ENCODE data around the gene NAV2.

The NAV2 gene

DNA sequence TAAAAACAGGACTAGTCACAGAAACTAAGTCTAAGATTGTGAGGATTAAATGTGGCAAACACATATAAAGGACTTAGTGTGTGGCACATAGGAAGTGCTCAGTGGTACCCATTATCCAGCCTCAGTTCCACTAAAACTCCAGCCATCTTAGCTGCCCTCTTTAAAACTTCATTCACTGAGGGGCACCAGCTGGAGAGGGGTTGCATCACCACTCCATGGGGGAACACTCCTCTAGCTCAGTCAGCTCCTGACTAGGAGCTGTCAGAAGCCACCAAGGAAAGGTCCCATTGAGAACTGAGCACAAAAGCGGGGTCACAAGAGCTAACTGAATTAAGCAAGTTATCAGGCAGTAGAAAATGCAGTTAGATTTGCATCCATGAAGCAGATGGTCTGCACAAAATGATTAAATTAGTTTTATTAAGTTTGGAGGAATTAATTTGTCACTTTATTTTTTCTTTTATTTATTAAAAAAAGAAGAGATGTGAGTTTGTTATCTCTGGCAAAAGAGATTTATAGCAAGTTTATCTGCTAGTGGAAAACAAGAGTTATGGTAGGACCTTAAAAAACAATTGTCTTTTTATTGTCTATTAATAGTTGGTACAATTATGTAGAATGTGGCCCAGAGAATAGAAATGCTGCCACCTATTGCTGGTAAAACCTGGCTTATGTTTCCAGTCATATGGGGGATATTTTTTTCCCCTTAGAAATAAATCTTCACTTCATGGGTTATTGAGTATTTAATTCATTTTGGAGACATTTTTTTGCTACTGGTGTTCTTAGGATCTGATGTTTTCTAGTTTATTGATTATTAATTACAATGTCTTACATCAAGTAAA, 95.7 kb downstream of the NAV2 start:
- no peak for DNase-seq (ENCODE audit: low read depth in 2 of 2, low spot score in 1 of 2)

DNA sequence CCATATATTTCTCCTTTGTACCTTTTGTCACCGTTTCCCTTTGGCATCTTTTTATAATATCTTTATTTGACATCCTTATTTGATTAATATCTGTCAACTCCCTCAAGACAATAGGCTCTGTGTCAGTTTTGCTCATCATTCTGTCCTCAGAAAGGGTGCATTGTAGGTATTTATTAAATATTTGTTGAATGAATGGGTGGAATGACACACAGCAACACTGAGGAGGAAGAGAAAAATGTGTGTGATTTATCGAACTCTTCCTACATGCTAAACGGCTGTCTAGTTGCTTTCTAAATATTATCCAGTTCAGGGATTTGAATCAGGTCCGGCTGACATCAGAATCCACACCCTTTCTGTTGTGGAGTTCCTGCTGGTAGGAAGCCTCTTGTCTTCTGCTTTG, 98.2 kb downstream of the NAV2 start:
- DNase-seq (ENCODE audit: low read depth in 2 of 2, low spot score in 1 of 2): no peak

DNA sequence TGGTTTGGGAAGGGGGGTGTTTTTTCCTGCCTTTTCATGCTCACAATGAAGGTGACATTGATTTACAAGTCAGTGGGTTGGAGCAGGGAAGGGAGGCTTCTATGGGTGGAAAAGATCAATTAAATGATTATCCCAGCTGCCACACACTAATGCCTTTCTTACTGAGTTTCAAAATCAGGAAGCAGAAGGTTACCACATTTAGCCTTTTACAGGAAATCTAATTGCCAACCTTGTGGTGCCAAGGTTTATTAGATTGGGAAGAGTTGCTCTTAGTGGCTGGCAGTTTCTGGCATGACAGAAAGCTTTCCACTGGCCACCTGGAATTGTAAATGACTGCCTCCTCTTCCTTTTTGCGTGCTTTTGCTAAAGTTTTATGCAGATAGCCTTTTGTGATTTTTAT, 98.7 kb downstream of the NAV2 start:
- no peak for DNase-seq (ENCODE audit: low read depth in 2 of 2, low spot score in 1 of 2)

GRCh38 chr11:19812096-19812495, 99.5 kb downstream of the NAV2 start:
- DNase-seq (ENCODE audit: low read depth in 2 of 2, low spot score in 1 of 2): no peak

DNA sequence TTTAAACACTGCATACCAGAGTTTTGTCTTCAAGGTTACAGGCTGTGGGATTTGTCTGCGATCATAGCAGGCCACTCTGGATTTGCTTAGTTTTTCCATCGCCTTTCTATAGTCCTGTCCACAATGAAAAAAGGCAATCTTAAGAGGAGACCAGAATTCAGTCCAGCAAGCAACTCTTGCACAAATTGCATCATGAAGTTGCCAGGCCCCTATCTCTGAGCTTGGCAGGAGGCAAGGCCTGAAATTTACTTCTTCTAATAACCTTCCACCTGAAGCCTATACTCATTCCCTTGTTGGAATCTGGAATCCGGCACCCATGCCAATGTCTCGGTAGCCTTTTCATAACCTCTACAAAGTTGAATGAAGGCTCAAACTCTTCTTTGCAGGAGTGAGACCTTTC, 100.1 kb downstream of the NAV2 start:
- no peak for DNase-seq (ENCODE audit: low read depth in 2 of 2, low spot score in 1 of 2)

DNA sequence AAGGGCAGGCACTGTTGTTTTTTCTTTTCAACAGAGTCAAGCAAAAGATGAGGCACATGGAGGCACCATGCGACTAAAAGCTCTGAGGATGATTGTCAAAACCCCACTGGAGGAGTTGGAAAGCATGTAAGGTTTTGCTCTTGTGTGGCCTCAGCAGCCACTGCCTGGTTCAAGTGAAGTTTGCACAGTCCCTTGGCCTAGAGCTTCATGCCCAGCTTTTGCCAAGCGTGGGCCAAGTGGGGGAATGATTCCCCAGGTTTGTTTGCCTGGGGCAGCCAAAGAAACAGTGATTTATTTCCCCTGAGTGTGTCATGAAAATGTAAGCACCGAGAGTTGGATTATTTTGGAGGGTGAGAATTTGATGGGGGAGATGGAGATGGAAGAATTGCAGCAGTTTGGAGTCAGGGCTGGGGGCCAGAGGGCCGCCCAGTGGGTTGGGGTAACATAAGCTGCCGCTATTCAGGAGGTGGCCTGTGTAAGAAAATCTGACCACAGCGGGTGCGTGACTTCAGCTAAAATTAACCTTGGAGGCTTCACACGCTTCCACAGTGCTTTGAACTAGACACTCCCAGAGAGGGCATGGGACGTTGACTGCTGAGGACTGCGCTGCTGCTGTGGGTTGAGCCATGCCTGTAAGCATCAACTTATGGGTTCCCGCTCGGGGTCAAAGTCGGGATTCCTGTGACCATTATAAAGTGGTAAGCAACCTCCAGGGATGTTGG, 100.7 kb downstream of the NAV2 start:
- DNase-seq (ENCODE audit: low read depth in 2 of 2, low spot score in 1 of 2): no peak

GRCh38 chr11:19814421-19814820, 101.8 kb downstream of the NAV2 start:
- DNase-seq (ENCODE audit: low read depth in 2 of 2, low spot score in 1 of 2): no peak

GRCh38 chr11:19816040-19816439, 103.4 kb downstream of the NAV2 start:
- no peak for DNase-seq (ENCODE audit: low read depth in 2 of 2, low spot score in 1 of 2)

GRCh38 chr11:19816817-19817216, 104.2 kb downstream of the NAV2 start:
- no peak for DNase-seq (ENCODE audit: low read depth in 2 of 2, low spot score in 1 of 2)

DNA sequence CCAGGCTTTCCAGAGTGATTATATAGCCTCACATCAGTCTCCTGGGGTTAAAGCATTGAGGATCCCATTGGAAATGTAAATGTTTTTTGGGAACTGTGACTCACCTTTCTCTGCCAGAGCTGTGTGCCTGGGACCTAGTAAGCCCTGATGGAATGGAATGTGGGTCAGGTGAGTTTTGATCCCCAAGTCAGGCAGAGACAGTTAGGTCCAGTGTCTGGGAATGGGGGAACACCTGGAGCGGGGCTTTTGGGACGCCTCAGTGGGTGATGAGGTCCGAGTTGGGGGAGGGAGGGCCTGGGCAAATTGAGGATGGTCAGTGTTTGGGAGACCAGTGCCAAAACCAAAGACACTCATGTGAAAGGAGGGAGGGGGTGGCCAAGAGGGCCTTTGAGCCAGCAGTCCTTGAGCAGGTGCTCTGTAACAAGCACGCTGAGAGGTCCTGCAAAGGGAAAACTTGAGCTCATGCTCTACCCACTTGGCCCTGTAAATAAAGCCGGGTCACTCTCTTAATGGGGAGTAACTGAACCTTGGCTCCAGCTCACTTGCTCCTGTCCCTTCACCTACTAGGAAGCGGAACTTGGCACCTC, 104.7 kb downstream of the NAV2 start:
- DNase-seq (ENCODE audit: low read depth in 2 of 2, low spot score in 1 of 2): no peak

GRCh38 chr11:19817870-19818269, 105.2 kb downstream of the NAV2 start:
- no peak for DNase-seq (ENCODE audit: low read depth in 2 of 2, low spot score in 1 of 2)

DNA sequence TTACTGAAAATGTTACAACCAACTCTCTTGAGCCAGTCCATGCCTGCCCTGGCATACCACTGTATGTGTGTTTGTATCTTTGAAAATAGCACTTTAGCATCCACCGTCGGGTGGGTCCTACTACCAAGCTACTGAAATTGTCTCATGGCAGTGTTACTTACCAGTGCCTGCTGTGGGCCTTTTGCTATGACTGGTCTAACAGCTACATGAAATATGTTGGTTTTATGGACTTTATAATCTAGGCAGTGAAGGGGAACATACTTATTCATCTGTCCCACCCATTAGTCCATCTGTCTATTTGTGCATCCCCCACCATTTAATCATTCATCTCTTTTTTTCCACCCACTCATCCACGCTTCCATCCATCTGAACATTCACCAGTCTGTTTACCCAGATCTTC, 106.0 kb downstream of the NAV2 start:
- no peak for DNase-seq (ENCODE audit: low read depth in 2 of 2, low spot score in 1 of 2)

- DNase-seq (ENCODE audit: low read depth in 2 of 2, low spot score in 1 of 2): no peak
Measured at GRCh38 chr11:19819148-19819547, 106.5 kb downstream of the NAV2 start.

DNA sequence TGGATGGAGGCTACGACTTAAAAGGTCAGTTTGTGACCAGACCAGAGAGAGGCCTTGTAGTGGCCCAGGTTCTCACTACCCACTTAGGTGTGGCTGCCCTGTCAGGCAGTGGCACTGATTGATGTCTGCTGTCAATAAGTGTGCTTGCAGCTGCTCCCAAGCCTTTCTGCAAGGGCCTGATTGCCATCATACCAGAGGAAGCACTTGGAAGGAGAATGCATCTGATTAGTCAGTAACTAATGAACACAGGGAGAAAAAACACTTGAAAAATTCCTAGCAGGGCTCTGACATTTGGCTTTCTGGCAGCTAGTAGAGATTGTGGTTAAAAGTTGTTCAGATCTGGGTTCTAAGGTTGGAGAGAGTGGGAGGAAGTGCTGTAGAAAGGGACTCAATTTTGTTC, 107.5 kb downstream of the NAV2 start:
- DNase-seq (ENCODE audit: low read depth in 2 of 2, low spot score in 1 of 2): no peak

GRCh38 chr11:19821412-19821875, 108.8 kb downstream of the NAV2 start:
- DNase-seq (ENCODE audit: low read depth in 2 of 2, low spot score in 1 of 2): no peak

GRCh38 chr11:19821993-19822392, 109.4 kb downstream of the NAV2 start:
- no peak for DNase-seq (ENCODE audit: low read depth in 2 of 2, low spot score in 1 of 2)

DNA sequence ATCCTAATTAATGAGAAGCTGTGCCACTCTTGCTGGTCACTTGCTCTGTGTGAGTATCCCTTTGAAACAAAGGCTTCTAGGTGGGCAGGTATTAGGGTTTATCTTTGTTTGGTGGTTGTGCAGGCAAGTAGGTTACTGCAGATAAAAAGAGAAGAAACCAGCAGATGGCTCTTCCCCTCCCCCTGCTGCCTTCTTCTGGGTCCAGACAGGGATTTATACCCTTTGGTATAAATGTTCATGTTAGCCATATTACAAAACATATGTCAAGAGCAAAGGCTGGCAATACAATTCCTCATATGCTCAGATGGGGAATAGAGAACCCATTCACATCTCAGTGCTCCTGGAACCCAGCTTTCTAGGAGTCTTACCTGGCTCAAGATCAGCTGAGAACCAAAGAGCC, 109.9 kb downstream of the NAV2 start:
- no peak for DNase-seq (ENCODE audit: low read depth in 2 of 2, low spot score in 1 of 2)

DNA sequence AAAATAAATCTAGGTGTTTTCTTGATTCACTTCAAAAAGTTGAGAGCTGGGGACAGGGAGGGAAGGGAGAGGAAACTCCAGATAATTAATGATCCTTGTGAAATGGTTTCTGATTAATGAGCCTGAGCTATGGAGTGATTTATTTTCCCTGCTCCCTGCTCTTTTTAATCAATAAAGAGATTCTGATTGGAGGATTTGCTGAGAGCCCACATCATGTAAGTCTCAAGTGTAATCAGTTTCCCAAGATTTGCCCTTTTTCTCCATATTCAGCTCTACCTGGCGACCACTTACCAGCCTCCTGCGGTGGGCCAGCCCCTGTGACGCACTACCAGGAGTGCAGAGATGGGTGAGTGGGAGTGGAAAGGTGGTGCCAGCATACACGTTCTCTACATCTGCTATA, 114.0 kb downstream of the NAV2 start:
- DNase-seq (ENCODE audit: low read depth in 2 of 2, low spot score in 1 of 2): no peak

GRCh38 chr11:19827399-19828135, 114.9 kb downstream of the NAV2 start:
- no peak for DNase-seq (ENCODE audit: low read depth in 2 of 2, low spot score in 1 of 2)

GRCh38 chr11:19828382-19829108, 115.9 kb downstream of the NAV2 start:
- no peak for DNase-seq (ENCODE audit: low read depth in 2 of 2, low spot score in 1 of 2)

Data from stimulated activated CD8-positive, alpha-beta memory T cell treated with anti-CD3 and anti-CD28 coated beads, Interleukin-4, amount 100 ng/mL, for 1 hour (primary cell).